Inflammatory macrophage treated with lipopolysaccharide for 4 hours (primary cell): ENCODE data around the gene RPH3AL.

Source experiments
- DNase-seq: peaks from one replicate; pipeline ENCODE4 v3.0.0-alpha.2; 2020

Gene RPH3AL

GRCh38 chr17:313911-314613, 38.5 kb downstream of the RPH3AL start:
- DNase-seq, result no peak

GRCh38 chr17:313231-313630, 39.4 kb downstream of the RPH3AL start:
- DNase-seq, result no peak

GRCh38 chr17:312476-313148, 40.0 kb downstream of the RPH3AL start:
- DNase-seq, result no peak

- no peak for DNase-seq
These were observed 41.4 kb downstream of the RPH3AL start for GRCh38 chr17:311119-311782.

GRCh38 chr17:310111-311010, 42.2 kb downstream of the RPH3AL start:
- no peak for DNase-seq

GRCh38 chr17:309361-309888, 43.2 kb downstream of the RPH3AL start:
- no peak for DNase-seq

- no peak for DNase-seq
These were observed 44.7 kb downstream of the RPH3AL start for GRCh38 chr17:307741-308507.

GRCh38 chr17:307295-307691, 45.3 kb downstream of the RPH3AL start:
- DNase-seq, result no peak

- DNase-seq, result no peak
These were observed 45.9 kb downstream of the RPH3AL start for GRCh38 chr17:306536-307294.

GRCh38 chr17:306116-306515, 46.5 kb downstream of the RPH3AL start:
- DNase-seq, result no peak

GRCh38 chr17:305090-305976, 47.3 kb downstream of the RPH3AL start:
- DNase-seq, result no peak

- DNase-seq, result no peak
These were observed 48.1 kb downstream of the RPH3AL start for GRCh38 chr17:304461-304860.

- DNase-seq, result no peak
These were observed 49.4 kb downstream of the RPH3AL start for GRCh38 chr17:303168-303567.

- no peak for DNase-seq
These were observed 50.3 kb downstream of the RPH3AL start for GRCh38 chr17:302300-302698.

- DNase-seq, result no peak
These were observed 50.8 kb downstream of the RPH3AL start for GRCh38 chr17:301681-302299.

- DNase-seq, result no peak
These were observed 51.7 kb downstream of the RPH3AL start for GRCh38 chr17:300881-301280.

GRCh38 chr17:299546-299945, 53.1 kb downstream of the RPH3AL start:
- DNase-seq, result no peak

- DNase-seq, result no peak
These were observed 53.7 kb downstream of the RPH3AL start for GRCh38 chr17:298791-299450.

- DNase-seq, result no peak
These were observed 54.8 kb downstream of the RPH3AL start for GRCh38 chr17:297758-298157.
